ENCODE results near the gene B3GNT7. TPM values are rescaled to one million over a fixed set of nuclear protein-coding genes. Genes with fewer than 3 reads are reported as not detected.

B3GNT7 gene
- total and polyA plus RNA-seq, 4 donors, result 0.56 to 6.7 (median 3.8) TPM

DNA sequence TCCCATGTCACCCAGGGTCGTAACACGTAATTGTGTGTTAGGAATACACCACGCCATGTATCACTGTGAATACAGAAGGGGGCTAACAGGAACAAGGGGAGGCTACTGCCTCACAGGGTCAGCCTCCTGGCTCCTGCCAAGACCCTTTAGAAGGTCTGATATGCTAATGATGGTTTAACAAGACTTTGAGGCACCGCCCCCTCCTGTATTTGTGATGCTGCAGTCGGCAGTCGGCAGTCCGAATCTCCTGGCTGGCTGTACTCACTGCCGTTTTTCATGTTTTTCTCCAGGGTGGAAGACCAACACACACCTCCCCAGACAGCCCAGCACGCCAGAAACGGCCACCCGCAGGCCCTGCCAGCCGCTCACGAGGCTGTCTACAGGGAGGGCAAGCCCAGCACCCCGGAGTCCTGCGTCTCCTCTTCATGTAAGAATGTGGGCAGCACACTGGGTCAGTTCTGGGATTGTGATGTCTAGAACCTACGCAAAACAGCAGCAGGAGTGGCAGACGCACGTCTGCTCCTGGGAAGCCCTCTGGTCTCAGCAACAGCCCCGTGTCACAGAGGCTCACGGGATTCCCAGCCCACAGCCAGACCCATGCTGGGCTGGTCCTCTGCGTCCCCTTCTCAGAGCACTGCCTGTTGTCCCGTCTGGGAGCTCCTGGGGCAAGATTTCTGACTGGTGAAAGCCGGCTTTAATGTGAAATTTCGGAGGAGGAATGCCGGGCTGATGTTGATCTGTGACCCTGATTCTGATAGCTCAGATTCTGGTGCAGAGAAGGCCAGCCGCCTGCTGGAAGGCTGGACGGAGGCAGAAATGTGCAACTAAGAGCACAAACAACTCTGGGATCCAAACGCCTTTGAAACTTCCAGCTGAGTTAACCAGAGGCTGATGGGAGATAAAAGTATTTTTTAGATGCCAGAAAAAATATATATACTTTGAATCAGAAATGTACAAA, 39.7 kb upstream of the B3GNT7 start:
- H3K36me3 ChIP-seq (ENCODE audit: control insufficient read depth in 1 of 2, insufficient read depth in 2 of 2, low read length in 1 of 2), result no peaks in the 10 kb centered on the region
- no peaks in the 10 kb centered on the region for H3K27me3 ChIP-seq (ENCODE audit: control insufficient read depth in 1 of 2, insufficient read depth in 2 of 2, low read length in 1 of 2)
- H3K4me3 ChIP-seq (ENCODE audit: low read length in 2 of 2), result no peak overlapping the region
- H3K4me1 ChIP-seq (ENCODE audit: control insufficient read depth in 1 of 2, insufficient read depth in 2 of 2, low read length in 2 of 2), result no peaks in the 10 kb centered on the region
- ATAC-seq (ENCODE audit: low FRiP score) (peak; percentile 33), DNase-seq (peak; percentile 40 to 72)
- intact Hi-C loops (cut with DNase I), result no loop called here
- no peaks in the 10 kb centered on the region for H3K9me3 ChIP-seq (ENCODE audit: control insufficient read depth, low read length)
- no peak overlapping the region for H3K27ac ChIP-seq (ENCODE audit: low read depth in 1 of 2, low read length in 2 of 2)
- WGBS, 2 donors, result 17 to 23% methylated on average over 28 of the region's 28 CpGs

DNA sequence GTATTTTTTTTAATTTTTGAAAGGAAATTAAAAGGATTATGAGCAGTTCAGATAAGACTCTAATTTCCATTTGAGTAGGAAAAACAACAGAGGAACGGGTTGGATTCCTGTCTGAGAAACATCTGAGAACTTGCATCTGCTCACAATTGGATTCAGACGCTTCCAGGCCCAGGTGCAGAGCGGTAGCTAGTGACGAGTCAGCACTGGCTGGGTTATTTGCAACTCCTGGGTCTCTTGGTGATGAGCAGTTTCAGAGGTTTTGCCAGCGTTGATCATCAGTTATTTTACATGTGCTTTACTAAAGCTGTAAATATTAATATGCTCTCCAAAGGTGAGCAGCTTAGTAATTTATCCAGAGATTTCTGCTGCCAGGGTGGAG, 39.1 kb upstream of the B3GNT7 start:
- intact Hi-C loops (cut with DNase I), result no loop called here
- ATAC-seq (ENCODE audit: low FRiP score) (no peak), DNase-seq (no peak)
- 49 to 53% methylated on average over 5 of the region's 5 CpGs for WGBS, 2 donors
- H3K27me3 ChIP-seq (ENCODE audit: control insufficient read depth in 1 of 2, insufficient read depth in 2 of 2, low read length in 1 of 2), result no peaks in the 10 kb centered on the region
- no peaks in the 10 kb centered on the region for H3K4me1 ChIP-seq (ENCODE audit: control insufficient read depth in 1 of 2, insufficient read depth in 2 of 2, low read length in 2 of 2)
- H3K9me3 ChIP-seq (ENCODE audit: control insufficient read depth, low read length), result no peaks in the 10 kb centered on the region
- H3K36me3 ChIP-seq (ENCODE audit: control insufficient read depth in 1 of 2, insufficient read depth in 2 of 2, low read length in 1 of 2), result no peaks in the 10 kb centered on the region
- no peak overlapping the region for H3K27ac ChIP-seq (ENCODE audit: low read depth in 1 of 2, low read length in 2 of 2)
- H3K4me3 ChIP-seq (ENCODE audit: low read length in 2 of 2), result no peak overlapping the region

DNA sequence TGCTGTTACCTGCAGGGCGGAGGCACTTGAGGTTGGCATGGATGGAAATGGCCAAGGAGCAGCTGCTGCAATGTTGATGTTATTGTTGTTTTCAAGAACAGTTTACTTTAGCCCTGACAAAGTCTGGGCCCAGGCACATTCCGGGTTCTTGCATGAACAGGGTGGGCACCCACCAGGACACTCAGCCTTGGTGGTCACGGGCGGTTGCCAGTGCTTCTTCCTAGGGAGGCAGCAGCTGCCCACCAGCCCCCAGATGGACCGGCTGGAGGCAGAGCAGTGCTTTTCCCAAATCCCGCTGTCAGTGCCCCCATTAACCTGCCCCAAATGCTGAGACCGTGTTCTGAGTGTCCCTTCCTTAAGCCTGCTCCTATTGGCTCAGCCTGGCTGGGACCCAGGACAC, 38.5 kb upstream of the B3GNT7 start:
- Histone ChIP-seq H3K36me3 (ENCODE audit: control insufficient read depth in 1 of 2, insufficient read depth in 2 of 2, low read length in 1 of 2) (no peaks in the 10 kb centered on the region), H3K4me3 (ENCODE audit: low read length in 2 of 2) (no peak overlapping the region), H3K27ac (ENCODE audit: low read depth in 1 of 2, low read length in 2 of 2) (no peak overlapping the region), H3K9me3 (ENCODE audit: control insufficient read depth, low read length) (no peaks in the 10 kb centered on the region), H3K4me1 (ENCODE audit: control insufficient read depth in 1 of 2, insufficient read depth in 2 of 2, low read length in 2 of 2) (no peaks in the 10 kb centered on the region), H3K27me3 (ENCODE audit: control insufficient read depth in 1 of 2, insufficient read depth in 2 of 2, low read length in 1 of 2) (no peaks in the 10 kb centered on the region)
- peak in 1 of 2 donors; percentile 60 for DNase-seq
- ATAC-seq (ENCODE audit: low FRiP score), result no peak
- intact Hi-C loops (cut with DNase I), result no loop called here
- WGBS, 2 donors, result 96% methylated on average over 7 of the region's 7 CpGs

DNA sequence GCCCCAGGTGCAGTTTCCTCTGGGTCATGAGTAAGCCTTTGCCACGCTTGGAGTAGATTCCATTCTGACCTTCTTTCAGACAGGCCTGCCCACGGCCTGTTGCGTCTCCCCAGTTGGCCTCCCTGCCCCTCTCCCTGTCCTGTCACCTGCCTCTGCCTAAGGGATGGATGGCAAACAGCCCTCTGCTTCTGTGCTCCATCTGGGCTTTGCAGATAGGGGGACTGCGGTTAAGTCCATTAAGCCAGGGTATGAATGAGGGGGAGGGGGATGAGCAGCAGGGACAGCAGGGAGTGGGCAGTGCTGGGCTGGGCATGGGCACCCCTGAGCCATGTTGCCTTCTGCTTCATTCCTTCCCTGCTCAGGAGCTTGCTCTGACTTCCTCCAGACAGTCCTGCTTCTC, 37.6 kb upstream of the B3GNT7 start:
- no peak for ATAC-seq (ENCODE audit: low FRiP score)
- 94 to 98% methylated on average over 4 of the region's 4 CpGs for WGBS, 2 donors

DNA sequence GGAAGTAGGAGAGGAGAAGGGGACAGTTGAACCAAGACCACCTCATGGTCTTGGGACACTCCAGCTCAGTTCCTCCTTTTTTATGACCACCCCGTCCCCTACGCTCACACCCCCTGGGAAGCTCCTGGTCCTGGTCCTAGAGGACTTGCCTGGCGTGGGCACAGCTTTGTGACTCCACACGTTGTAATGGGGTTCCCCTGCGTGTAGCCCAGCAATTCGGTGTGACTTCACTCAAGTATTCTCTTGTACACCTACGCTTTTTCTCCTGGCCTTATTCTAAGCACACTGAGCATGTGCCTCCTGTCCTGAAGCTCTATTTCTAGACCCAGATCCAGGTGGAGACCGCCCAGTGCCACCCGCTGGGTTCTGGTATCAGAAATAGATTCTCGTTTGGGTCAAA, 36.1 kb upstream of the B3GNT7 start:
- H3K27ac ChIP-seq (ENCODE audit: low read depth in 1 of 2, low read length in 2 of 2), result no peak overlapping the region
- H3K36me3 ChIP-seq (ENCODE audit: control insufficient read depth in 1 of 2, insufficient read depth in 2 of 2, low read length in 1 of 2), result peaks cover 0 to 4% of the 10 kb centered on the region in 2 donors
- ATAC-seq (ENCODE audit: low FRiP score) (no peak), DNase-seq (peak in 1 of 2 donors; percentile 59)
- H3K9me3 ChIP-seq (ENCODE audit: control insufficient read depth, low read length), result no peaks in the 10 kb centered on the region
- WGBS, 2 donors, result 96 to 97% methylated on average over 10 of the region's 10 CpGs
- H3K4me1 ChIP-seq (ENCODE audit: control insufficient read depth in 1 of 2, insufficient read depth in 2 of 2, low read length in 2 of 2), result no peaks in the 10 kb centered on the region
- no peaks in the 10 kb centered on the region for H3K27me3 ChIP-seq (ENCODE audit: control insufficient read depth in 1 of 2, insufficient read depth in 2 of 2, low read length in 1 of 2)
- intact Hi-C loops (cut with DNase I), result no loop called here
- H3K4me3 ChIP-seq (ENCODE audit: low read length in 2 of 2), result no peak overlapping the region

More for the DNA sequence above, 37.6 kb upstream of the B3GNT7 start:
- Histone ChIP-seq H3K27ac (ENCODE audit: low read depth in 1 of 2, low read length in 2 of 2) (no peak overlapping the region), H3K36me3 (ENCODE audit: control insufficient read depth in 1 of 2, insufficient read depth in 2 of 2, low read length in 1 of 2) (peaks cover 0 to 2% of the 10 kb centered on the region in 2 donors), H3K4me3 (ENCODE audit: low read length in 2 of 2) (no peak overlapping the region), H3K4me1 (ENCODE audit: control insufficient read depth in 1 of 2, insufficient read depth in 2 of 2, low read length in 2 of 2) (no peaks in the 10 kb centered on the region), H3K27me3 (ENCODE audit: control insufficient read depth in 1 of 2, insufficient read depth in 2 of 2, low read length in 1 of 2) (no peaks in the 10 kb centered on the region), H3K9me3 (ENCODE audit: control insufficient read depth, low read length) (no peaks in the 10 kb centered on the region)
- intact Hi-C loops (cut with DNase I), result no loop called here
- DNase-seq, result peak in 1 of 2 donors; percentile 37

DNA sequence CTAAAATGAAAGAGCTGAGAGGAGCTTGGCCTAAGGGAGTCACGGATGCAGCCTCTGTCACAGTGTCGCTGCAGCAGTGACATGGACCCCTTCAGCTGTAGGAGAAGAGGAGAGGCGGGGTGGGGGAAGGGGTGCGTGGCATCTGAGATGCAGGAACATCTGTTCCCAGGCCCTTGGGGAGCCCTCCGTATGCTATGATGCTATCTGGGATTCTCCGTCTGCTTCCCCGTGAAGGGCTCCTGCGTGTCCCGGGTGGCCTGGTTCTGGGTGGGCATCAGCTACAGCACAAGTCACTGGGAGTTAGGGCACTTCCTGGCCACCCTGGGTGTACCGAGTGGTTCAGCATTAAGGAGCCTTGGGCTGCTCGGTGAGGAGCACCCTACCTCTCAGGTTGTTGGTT, 35.6 kb upstream of the B3GNT7 start:
- Histone ChIP-seq H3K27ac (ENCODE audit: low read depth in 1 of 2, low read length in 2 of 2) (no peak overlapping the region), H3K27me3 (ENCODE audit: control insufficient read depth in 1 of 2, insufficient read depth in 2 of 2, low read length in 1 of 2) (no peaks in the 10 kb centered on the region), H3K9me3 (ENCODE audit: control insufficient read depth, low read length) (no peaks in the 10 kb centered on the region), H3K4me1 (ENCODE audit: control insufficient read depth in 1 of 2, insufficient read depth in 2 of 2, low read length in 2 of 2) (no peaks in the 10 kb centered on the region), H3K4me3 (ENCODE audit: low read length in 2 of 2) (no peak overlapping the region), H3K36me3 (ENCODE audit: control insufficient read depth in 1 of 2, insufficient read depth in 2 of 2, low read length in 1 of 2) (peaks cover 0 to 4% of the 10 kb centered on the region in 2 donors)
- intact Hi-C loops (cut with DNase I), result no loop called here
- no peak for ATAC-seq (ENCODE audit: low FRiP score)
- 94 to 96% methylated on average over 11 of the region's 11 CpGs for WGBS, 2 donors
- DNase-seq, result peak in 1 of 2 donors; percentile 58

DNA sequence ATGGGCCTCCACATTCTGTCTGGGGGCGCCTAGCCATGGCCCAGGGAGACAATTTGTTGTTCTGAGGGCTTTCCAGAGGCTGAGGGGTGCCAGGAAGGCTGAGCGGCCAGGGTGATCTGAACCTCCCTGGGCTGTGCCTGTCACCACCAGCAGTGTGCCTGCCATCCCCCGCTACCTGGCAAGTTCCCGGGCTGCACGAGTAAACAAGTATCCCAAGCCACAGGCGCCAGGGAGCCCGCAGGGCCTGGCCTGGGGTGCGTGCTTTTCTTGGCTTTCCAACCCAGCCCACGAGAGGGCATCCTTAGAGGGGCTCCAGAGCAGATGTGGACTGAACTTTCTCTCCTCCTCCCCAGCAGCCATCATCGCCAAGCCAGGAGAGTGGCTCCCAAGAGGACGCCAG, 35.1 kb upstream of the B3GNT7 start:
- Histone ChIP-seq H3K27ac (ENCODE audit: low read depth in 1 of 2, low read length in 2 of 2) (no peak overlapping the region), H3K9me3 (ENCODE audit: control insufficient read depth, low read length) (no peaks in the 10 kb centered on the region), H3K36me3 (ENCODE audit: control insufficient read depth in 1 of 2, insufficient read depth in 2 of 2, low read length in 1 of 2) (peaks cover 0 to 4% of the 10 kb centered on the region in 2 donors), H3K27me3 (ENCODE audit: control insufficient read depth in 1 of 2, insufficient read depth in 2 of 2, low read length in 1 of 2) (no peaks in the 10 kb centered on the region), H3K4me1 (ENCODE audit: control insufficient read depth in 1 of 2, insufficient read depth in 2 of 2, low read length in 2 of 2) (no peaks in the 10 kb centered on the region), H3K4me3 (ENCODE audit: low read length in 2 of 2) (no peak overlapping the region)
- intact Hi-C loops (cut with DNase I), result no loop called here
- 86 to 90% methylated on average over 11 of the region's 11 CpGs for WGBS, 2 donors
- ATAC-seq (ENCODE audit: low FRiP score), result no peak
- DNase-seq, result peak in 1 of 2 donors; percentile 41

DNA sequence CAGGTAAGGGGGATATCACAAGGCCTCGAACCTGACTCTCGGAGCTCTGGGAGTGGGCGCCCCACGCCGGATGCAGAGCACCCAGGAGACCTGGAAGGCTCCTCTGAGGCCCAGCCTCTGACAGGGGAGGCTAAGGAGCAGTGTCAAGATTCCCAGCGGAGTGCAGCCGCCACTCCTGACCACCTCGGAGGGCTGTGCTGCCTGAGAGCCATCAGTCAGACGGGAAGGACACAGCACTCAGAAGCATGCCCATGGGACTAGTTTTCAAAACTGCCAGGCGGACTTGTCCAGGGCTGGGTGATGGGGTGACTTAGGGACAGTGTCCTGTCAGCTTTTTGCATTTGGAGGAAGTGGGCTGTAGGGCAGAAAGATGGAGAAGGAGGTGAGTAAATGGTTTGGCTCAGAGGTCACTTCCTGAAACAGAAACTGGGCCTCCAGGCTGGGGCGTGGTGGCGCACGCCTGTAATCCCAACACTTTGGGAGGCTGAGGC, 34.6 kb upstream of the B3GNT7 start:
- ATAC-seq (ENCODE audit: low FRiP score), result no peak
- Histone ChIP-seq H3K27me3 (ENCODE audit: control insufficient read depth in 1 of 2, insufficient read depth in 2 of 2, low read length in 1 of 2) (no peaks in the 10 kb centered on the region), H3K9me3 (ENCODE audit: control insufficient read depth, low read length) (no peaks in the 10 kb centered on the region), H3K27ac (ENCODE audit: low read depth in 1 of 2, low read length in 2 of 2) (no peak overlapping the region), H3K36me3 (ENCODE audit: control insufficient read depth in 1 of 2, insufficient read depth in 2 of 2, low read length in 1 of 2) (peaks cover 0 to 4% of the 10 kb centered on the region in 2 donors), H3K4me1 (ENCODE audit: control insufficient read depth in 1 of 2, insufficient read depth in 2 of 2, low read length in 2 of 2) (no peaks in the 10 kb centered on the region), H3K4me3 (ENCODE audit: low read length in 2 of 2) (no peak overlapping the region)
- WGBS, 2 donors, result 94 to 95% methylated on average over 13 of the region's 13 CpGs
- intact Hi-C loops (cut with DNase I), result no loop called here
- peak; percentile 66 to 74 for DNase-seq

All from aorta (tissue), 5 donors.